Fibroblast of peridontal ligament (primary cell): Measurements from ENCODE around the gene PEAK3.

Experiments used
- DNase-seq: peaks from one replicate; pipeline ENCODE4 v3.0.0-alpha.2; 2010; ENCODE audit errors: extremely low read depth

The PEAK3 gene

GRCh38 chr19:2282062-2282861 is at the start of gene PEAK3:
TSS of gene PEAK3 (minus strand) at chr19:2282175. CDS start at chr19:2280931, 1,244 bp downstream.
- no peak for DNase-seq

GRCh38 chr19:2330632-2331284 is 48.8 kb upstream of the PEAK3 start:
- no peak for DNase-seq

GRCh38 chr19:2330255-2330631 is 48.3 kb upstream of the PEAK3 start:
- DNase-seq: no peak

GRCh38 chr19:2329501-2329916 is 47.5 kb upstream of the PEAK3 start:
- DNase-seq: no peak

- DNase-seq: no peak
Observed at GRCh38 chr19:2329149-2329478, 47.1 kb upstream of the PEAK3 start.

- peak; percentile 78 for DNase-seq
Observed at GRCh38 chr19:2328401-2329148, 46.6 kb upstream of the PEAK3 start, which contains the start of the genes LSM7 and SPPL2B. TSS of gene LSM7 (minus strand) at chr19:2328586. CDS start at chr19:2328566, 20 bp downstream. TSS of gene SPPL2B (plus strand) at chr19:2328684. CDS start at chr19:2328710, 26 bp downstream.

DNA sequence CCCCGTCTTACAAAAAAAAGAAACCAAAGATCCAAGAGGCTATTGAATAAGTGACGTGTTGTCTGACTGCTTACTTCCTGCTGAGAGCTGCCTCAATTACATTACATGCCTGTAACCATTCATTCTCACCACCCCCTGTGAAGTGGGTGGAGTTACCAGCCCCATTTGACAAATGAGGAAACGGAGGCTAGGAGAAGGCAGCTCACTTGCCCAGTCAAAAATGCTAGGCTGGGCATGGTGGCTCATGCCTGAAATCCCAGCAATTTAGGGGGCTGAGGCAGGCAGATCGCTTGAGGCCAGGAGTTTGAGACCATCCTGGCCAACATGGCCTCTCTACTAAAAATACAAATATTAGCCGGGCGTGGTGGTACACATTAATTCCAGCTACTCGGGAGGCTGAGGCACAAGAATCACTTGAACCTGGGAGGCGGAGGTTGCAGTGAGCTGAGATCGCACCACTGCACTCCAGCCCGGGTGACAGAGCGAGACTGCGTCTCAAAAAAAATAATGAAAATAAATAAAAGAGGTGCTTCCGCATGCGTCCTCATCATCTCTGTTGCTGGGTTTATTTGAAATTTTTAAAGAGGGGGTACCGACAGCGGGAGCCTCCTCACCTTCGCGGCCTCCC is 45.9 kb upstream of the PEAK3 start:
- peak; percentile 66 for DNase-seq

- DNase-seq: no peak
Observed at GRCh38 chr19:2326699-2327360, 44.9 kb upstream of the PEAK3 start.

DNA sequence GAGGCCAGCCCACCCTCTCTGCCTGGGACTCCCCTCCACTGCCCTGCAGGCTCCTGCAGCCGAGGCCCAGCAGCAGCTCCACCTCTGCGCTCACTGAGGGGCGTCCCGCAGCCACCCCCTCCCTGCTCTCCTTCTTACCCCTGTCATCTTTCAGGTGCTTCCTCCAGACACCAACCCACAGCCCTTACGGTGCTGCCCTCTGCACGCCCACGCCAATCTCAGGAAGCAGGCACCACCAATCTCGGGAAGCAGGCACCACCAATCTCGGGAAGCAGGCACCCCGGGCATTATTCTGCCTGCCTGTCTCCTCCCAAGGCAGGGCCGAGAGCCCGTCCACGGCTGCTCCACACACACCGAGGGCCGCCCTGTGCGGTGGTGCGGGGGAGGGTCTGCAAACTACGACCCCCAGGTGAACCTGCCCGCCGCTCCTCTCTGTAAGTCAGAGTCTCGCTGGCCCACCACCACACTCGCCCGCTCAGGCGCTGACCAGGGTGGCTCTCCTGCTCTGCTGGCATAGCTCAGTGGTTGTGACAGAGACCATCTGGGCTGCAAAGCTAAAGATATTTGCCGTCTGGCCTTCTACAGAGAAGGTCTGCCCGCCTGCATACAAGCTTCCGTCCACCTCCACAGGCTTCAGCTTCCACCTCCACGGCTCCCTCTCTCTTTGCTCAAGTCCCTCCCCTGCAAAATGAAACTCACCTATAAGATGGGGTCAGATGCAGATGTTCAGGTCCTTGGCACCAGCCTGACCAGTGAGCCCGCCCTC is 43.5 kb upstream of the PEAK3 start:
- DNase-seq: no peak

GRCh38 chr19:2324220-2324948 is 42.4 kb upstream of the PEAK3 start:
- no peak for DNase-seq

- no peak for DNase-seq
Observed at GRCh38 chr19:2323707-2324106, 41.7 kb upstream of the PEAK3 start.

DNA sequence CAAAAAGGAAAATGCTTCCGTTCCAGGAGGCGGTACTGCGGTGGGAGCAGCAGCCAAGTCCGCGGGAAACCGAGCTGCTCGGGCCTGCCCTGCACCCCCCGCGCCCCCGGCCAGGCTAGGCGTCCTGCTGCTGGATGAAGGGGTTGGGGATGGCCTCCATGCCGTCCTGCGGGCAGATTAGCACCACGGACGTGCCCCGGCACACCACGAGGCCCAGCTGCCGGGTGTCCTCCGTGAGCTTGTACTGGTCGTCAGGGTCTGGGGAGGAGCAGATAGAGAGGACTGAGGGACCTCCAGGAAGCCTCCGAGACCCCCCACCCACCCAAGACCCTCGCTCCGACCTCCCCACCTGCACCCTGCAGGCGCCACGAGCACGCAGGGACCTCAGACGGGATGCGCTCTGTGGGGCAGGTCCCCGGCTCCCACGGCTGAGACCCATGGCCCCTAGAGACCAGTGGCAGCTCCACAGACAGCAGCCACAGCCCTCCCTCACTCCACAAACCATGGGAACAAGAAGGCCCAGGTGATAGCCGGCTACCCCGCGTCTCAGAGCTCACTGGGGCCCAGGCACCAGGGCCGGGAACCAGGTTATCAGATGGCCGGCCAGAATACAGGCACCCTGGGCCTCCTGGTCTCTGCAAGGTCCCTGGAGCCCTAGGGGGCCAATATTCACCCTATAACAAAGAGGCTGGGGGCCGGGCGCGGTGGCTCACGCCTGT is 39.7 kb upstream of the PEAK3 start:
- no peak for DNase-seq

GRCh38 chr19:2320939-2321338 is 39.0 kb upstream of the PEAK3 start:
- DNase-seq: no peak

DNA sequence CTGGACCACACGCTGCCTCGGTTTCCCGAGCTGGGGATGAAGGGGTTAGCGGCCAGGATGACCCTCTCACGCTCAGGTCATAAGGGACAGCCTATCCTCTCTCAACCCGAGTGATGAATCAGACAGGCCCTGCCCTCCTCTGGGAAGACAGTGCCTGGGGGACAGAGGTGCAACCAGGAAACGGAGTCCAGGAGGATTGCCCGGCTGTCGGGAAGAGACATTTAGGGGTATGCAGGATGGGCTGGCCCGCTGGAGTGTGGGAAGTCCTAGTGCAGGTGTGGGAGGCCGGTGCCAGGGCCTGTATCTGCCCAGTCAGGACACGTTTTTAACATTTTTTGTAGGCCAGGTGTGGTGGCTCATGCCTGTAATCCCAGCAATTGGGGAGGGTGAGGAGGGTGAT is 38.1 kb upstream of the PEAK3 start:
- no peak for DNase-seq

- no peak for DNase-seq
Observed at GRCh38 chr19:2319551-2319950, 37.6 kb upstream of the PEAK3 start.

- no peak for DNase-seq
Observed at GRCh38 chr19:2318923-2319322, 36.9 kb upstream of the PEAK3 start.

DNA sequence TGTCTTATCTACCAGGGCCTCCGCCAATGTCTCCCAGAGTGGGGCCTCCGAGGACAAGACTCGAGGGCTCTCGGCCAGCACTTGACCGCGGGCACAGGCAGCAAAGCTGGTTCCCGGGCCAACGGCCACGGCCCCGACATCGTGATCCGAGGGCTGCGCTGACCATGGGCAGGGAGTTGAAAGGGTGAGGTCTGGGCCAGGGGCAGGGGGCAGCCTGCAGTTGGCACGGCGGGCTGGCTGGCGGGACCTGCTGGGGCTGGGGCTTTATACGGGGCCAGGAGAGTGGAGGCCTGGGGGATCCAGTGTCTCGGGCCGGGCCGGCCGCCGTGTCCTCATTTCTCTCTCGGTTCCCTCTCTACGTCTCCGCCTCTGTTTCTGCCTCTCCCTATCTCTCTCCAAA is 35.8 kb upstream of the PEAK3 start:
- no peak for DNase-seq

DNA sequence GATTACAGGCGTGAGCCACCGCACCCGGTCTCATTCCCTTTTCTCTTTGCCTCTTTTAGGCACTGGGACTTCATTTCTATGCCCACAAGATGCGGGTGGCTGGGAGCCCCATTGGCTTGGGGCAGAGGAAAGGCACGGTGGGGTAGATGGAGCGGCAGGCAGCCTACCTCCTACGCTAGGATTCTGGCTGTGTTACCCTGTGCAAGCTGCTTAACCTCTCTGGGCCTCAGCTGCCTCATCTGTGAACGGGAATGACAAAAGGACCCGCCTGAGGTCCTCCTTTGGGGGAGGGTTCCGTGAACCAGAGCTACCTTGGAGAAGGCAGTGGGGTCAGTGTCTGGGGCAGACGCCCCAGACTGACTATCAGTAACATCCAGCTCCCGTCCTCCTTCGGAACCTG is 35.3 kb upstream of the PEAK3 start:
- DNase-seq: no peak

GRCh38 chr19:2315818-2316353 is 33.9 kb upstream of the PEAK3 start:
- peak; percentile 63 for DNase-seq
